ENCODE data around the gene SLA2. TPM values are rescaled to one million over a fixed set of nuclear protein-coding genes. Genes with fewer than 3 reads are reported as not detected.
"Not testable (repeated sequence)": the region's sequence is repeated elsewhere in the genome, so short reads cannot be mapped to it uniquely, and the experiment has no call there.

SLA2 gene
- polyA plus RNA-seq, 1 donor from 2014 or later = 0.68 TPM

DNA sequence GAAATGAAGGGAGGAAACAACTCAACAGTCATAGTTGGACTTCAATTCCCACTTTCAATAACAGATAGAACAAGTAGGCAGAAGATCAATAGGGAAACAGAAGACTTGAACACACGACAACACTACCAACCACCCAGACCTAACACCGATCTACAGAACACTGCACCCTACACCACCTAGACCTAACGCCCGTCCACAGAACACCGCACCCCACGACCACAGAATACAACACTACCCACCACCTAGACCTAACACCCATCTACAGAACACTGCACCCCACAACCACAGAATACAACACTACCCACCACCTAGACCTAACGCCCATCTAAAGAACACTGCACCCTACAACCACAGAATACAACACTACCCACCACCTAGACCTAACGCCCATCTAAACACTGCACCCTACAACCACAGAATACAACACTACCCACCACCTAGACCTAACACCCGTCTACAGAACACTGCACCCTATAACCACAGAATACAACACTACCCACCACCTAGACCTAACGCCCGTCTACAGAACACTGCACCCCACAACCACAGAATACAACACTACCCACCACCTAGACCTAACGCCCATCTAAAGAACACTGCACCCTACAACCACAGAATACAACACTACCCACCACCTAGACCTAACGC is 81.8 kb downstream of the SLA2 start:
- H3K9me3 Mint-ChIP-seq, H3K36me3 Mint-ChIP-seq, H3K27me3 Mint-ChIP-seq, H3K4me1 Mint-ChIP-seq, H3K4me3 Mint-ChIP-seq: not testable (repeated sequence)
- peak overlapping the region in 1 of 3 donors; percentile 45 for H3K27ac Mint-ChIP-seq

DNA sequence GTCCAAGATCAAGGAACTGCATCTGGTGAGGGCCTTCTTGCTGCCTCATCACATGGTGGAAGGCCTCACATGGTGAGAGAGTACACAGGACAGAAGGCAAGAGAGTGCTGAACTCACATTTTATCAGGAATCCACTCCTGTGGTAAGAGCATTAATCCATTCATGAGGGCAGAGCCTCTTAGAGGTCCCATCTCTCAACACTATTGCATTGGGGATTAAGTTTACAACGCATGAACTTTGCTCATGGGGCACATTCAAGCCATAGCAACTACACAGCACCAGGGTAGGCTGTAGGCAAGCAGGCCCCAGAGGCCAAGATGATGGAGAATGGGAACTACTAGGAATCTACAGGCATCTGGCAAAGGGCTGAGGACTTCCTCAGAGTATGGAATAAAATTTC is 82.6 kb downstream of the SLA2 start:
- Mint-ChIP-seq H3K36me3 (peaks cover 8% of the 10 kb centered on the region), H3K4me3 (no peak overlapping the region), H3K27me3 (no peaks in the 10 kb centered on the region), H3K9me3 (peaks cover 0 to 3% (median 0%) of the 10 kb centered on the region in 3 donors), H3K27ac (no peak overlapping the region), H3K4me1 (no peaks in the 10 kb centered on the region)

GRCh38 chr20:36562724-36563123 is 83.3 kb downstream of the SLA2 start:
- H3K4me3 Mint-ChIP-seq = no peak overlapping the region
- H3K9me3 Mint-ChIP-seq = peaks cover 0 to 3% (median 0%) of the 10 kb centered on the region in 3 donors
- no peak overlapping the region for H3K27ac Mint-ChIP-seq
- no peaks in the 10 kb centered on the region for H3K27me3 Mint-ChIP-seq
- no peaks in the 10 kb centered on the region for H3K4me1 Mint-ChIP-seq
- peaks cover 8% of the 10 kb centered on the region for H3K36me3 Mint-ChIP-seq

Other genes starting within 250 kb of the SLA2 start
- 2.9 TPM for gene MYL9, start 104.7 kb downstream of the SLA2 start, polyA plus RNA-seq
- gene TGIF2, start 72.6 kb downstream of the SLA2 start, polyA plus RNA-seq = 36.3 TPM
- 126 TPM for gene RAB5IF, start 40.4 kb downstream of the SLA2 start, polyA plus RNA-seq
- gene NDRG3, start 99.9 kb upstream of the SLA2 start, polyA plus RNA-seq = 35.4 TPM
- 15.4 TPM for gene DSN1, start 127.6 kb upstream of the SLA2 start, polyA plus RNA-seq
- not detected for gene TLDC2, start 229.9 kb upstream of the SLA2 start, polyA plus RNA-seq

All from IgD-negative memory B cell (primary cell).